GM13977 (cell line): Measurements from ENCODE around the gene BMERB1.

Source experiments
- DNase-seq: peaks from one replicate; pipeline ENCODE4 v3.0.0; 2012; ENCODE audit warnings: low spot score
- in situ Hi-C: fragments of 300-500 bp; cut with MboI; formaldehyde crosslinking; loops from one replicate; pipeline ENCODE4 v1.12.0; 2022; ENCODE audit warnings: low sequenced_read_pairs, low pct_unique_long_range_greater_than_20kb, mixed read lengths, inconsistent platforms; ENCODE audit not compliant: unreplicated experiment
- TF ChIP-seq, protein P1 (sequence below): IDR thresholded peaks from 2 replicates; pipeline ENCODE4 v1.5.1; 2012; ENCODE audit warnings: mild to moderate bottlenecking, control low read depth; ENCODE audit not compliant: insufficient read depth; ENCODE audit errors: extremely low read depth, missing control alignments

BMERB1 gene

DNA sequence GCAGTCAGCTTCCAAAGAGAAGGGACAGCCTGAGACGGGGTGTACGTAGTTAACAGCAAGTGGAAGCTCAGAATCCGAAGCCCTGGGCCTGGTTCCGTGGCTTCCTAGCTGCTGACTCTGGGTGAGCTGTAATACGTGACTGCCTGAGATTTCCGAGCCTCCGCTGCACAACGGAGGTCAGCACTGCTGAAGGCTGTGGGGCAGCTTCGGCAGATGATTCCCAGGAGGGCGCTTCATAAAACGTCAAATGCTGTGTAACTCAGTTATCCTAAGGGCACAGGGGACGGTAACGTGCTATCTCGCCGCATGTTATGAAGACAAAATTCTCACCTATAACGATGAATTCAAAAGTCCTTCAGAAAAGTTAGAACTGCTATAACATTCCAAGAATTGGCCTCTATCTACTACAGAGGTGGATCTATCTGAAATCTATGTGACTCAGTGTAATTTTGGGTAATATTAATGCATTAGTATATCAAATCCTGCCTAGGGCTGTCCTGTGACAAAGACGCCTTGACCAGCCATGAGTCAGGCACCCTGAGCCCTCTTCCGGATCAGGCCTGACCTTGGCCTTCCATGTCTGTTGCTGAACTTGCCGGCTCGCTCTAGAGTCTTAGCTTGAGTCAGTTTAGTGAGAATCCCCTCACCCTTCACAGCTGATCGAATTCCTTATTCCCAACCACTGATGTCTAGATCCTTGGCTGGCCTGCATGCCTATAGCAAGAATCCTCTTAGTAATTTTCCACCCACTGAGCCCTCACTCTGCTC is 165.1 kb downstream of the BMERB1 start:
- in situ Hi-C loops = no loop called here
- DNase-seq = no peak

DNA sequence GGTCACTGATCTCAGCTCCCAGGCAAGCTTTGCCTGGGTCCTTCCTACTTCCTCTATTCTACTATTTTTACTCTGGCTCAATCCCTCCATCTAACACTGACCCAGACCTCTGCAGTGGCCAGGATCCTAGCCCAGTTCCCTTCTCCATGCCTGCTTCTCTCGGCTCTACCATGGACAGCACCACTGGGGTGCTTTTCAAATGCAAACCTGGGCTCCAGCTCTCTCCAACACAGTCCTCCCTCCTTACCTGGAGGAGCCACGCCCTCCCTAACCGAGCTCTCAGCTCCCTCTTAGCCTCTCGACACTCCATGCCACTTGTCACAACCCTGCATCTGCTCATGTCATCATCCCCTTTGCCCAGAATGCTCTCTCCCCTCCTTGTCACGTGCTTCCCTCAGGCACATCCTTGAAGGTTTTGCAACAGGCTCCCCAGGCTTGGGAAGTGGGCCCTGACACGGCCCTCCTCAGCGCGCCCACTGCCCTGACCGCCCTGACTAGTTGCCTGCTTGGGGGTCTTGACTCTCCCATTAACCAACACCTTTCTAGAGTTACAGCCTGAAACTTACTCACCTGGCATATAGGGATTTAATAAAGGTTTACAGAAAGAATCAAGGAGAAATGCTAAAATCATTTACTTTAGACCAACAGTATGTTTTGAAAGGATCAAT is 167.0 kb downstream of the BMERB1 start:
- in situ Hi-C loops = no loop called here
- TF ChIP-seq, protein P1, sequence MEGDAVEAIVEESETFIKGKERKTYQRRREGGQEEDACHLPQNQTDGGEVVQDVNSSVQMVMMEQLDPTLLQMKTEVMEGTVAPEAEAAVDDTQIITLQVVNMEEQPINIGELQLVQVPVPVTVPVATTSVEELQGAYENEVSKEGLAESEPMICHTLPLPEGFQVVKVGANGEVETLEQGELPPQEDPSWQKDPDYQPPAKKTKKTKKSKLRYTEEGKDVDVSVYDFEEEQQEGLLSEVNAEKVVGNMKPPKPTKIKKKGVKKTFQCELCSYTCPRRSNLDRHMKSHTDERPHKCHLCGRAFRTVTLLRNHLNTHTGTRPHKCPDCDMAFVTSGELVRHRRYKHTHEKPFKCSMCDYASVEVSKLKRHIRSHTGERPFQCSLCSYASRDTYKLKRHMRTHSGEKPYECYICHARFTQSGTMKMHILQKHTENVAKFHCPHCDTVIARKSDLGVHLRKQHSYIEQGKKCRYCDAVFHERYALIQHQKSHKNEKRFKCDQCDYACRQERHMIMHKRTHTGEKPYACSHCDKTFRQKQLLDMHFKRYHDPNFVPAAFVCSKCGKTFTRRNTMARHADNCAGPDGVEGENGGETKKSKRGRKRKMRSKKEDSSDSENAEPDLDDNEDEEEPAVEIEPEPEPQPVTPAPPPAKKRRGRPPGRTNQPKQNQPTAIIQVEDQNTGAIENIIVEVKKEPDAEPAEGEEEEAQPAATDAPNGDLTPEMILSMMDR = no peak
- no peak for DNase-seq

More for the DNA sequence above, 165.1 kb downstream of the BMERB1 start:
- TF ChIP-seq, protein P1 = no peak

DNA sequence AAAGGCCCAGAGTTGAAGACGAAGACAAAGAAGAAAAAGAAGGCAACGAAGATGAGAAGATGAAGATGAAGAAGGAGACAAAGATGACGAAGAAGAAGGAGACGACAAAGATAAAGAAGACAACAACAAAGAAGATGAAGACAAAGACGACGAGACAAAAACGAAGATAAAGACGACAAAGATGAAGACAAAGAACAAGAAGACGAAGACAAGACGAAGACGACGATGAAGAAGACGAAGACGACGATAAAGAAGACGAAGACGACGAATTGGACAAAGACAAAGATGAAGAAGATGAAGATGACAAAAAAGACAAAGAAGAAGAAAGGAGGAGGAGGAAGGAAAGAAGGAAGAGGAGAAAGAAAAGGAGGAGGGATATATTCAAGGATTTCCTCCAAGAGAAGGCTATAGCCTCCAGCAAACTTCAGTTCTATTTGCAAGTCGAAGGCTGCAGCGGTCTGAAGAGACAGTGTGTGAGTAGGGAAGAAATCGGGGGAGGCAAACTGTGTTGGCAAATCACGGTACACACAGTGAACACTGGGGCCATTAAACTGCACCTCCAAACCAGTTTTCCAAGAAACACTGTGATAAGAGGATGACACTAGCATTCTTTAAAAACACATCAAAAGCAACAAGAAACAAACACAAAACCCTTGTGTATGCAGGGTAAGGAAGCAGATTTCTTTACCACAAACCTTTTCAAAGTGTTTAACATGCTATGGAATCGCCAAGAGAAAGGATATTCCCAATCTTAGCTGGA is 168.1 kb downstream of the BMERB1 start:
- in situ Hi-C loops = no loop called here
- TF ChIP-seq, protein P1 = no peak
- no peak for DNase-seq

DNA sequence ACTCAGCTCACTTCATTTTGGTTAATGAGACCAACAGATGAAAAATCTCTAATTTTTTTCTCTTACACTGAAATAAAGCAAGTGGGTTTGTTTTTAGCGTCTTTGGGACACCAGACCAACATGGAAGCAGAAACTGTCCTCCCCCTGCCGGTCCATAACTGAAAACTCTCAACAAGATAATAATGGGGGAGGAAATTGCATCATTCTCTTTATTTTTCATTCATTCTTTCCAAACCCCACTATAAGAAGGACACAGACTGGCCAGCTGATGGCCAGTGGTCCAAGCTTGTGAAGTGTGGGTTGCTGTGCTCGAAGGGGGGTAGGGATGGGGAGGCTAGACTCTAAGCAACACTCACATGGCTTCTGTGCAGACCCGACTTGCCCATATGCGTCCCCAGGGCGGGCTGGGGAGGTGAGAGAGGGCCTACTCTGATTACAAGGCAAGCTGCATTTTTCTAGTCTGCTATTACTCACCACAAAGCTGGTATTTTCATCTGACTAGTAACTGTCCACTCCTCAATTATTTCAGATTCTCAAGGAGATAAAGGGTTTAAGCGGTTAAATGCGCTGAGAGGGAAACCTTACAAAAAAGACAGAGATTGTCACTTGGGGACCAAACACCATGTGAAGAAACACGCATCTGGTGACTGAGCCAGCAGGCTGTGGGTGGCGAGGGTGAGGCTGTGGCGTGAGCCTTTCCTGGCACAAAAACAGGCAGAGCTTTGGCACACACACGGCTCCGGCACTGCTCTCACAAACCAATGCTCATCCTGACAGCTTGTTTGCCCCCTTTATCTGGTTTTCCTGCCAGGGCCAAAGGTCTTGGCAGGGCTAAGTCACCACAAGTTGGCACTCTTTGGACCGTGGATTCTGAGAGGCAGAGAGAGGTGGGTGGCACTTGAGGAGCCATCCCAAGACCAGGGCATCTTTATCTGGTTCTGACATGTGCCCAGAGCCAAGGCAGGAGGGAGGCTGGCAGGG is 170.4 kb downstream of the BMERB1 start:
- in situ Hi-C loops = no loop called here
- no peak for DNase-seq
- TF ChIP-seq, protein P1 = no peak

DNA sequence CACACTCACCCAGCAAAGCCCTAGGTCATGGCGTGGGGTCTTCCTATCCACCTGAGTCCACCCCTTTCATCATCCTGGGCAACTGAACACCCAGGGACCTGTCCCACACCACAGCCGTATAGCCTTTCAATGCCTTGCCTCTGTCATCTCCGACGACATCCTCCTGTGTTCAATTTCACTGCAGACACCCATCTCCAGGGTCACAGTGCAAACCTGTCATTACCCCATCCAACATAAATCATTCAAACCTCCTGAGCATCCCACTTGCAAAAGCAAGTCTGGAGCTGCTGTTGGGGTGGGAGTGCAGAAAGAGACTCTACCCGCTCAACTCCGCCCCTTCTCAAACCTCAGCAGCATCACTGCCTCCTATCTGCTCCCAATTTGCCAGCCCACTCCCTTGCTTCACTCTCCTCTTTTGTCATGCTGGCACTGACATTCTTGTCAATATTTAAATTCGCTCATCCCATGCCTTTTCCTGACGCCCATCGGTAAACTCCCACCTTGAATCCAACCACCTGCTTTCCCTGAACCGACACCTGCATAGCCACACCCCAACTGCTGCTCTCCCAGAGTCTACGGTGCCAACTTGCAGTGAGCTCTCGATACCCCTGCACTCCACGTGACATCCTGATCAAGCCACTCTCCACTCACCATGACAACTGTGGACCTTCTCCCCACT is 171.6 kb downstream of the BMERB1 start:
- in situ Hi-C loops = no loop called here
- DNase-seq = no peak
- TF ChIP-seq, protein P1 = no peak
